ENCODE results near the gene SRPK1.

Gene SRPK1

GRCh38 chr6:35790683-35791082, 130.2 kb downstream of the SRPK1 start:
- TF ChIP-seq EZH2 (IDR thresholded peaks at IDR 0.05; ENCODE audit: borderline replicate concordance, low read length), result no peak
- TF ChIP-seq, protein P1, sequence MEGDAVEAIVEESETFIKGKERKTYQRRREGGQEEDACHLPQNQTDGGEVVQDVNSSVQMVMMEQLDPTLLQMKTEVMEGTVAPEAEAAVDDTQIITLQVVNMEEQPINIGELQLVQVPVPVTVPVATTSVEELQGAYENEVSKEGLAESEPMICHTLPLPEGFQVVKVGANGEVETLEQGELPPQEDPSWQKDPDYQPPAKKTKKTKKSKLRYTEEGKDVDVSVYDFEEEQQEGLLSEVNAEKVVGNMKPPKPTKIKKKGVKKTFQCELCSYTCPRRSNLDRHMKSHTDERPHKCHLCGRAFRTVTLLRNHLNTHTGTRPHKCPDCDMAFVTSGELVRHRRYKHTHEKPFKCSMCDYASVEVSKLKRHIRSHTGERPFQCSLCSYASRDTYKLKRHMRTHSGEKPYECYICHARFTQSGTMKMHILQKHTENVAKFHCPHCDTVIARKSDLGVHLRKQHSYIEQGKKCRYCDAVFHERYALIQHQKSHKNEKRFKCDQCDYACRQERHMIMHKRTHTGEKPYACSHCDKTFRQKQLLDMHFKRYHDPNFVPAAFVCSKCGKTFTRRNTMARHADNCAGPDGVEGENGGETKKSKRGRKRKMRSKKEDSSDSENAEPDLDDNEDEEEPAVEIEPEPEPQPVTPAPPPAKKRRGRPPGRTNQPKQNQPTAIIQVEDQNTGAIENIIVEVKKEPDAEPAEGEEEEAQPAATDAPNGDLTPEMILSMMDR (IDR thresholded peaks at IDR 0.05; ENCODE audit: low read length), result no peak
- Histone ChIP-seq H3K36me3 (ENCODE audit: insufficient read depth, low read length) (no peaks in the 10 kb centered on the region), H3K27ac (ENCODE audit: low read depth, low read length, poor library complexity, severe bottlenecking) (no peak overlapping the region), H3K4me1 (ENCODE audit: insufficient read depth, low read length, severe bottlenecking) (no peaks in the 10 kb centered on the region), H3F3A (ENCODE audit: insufficient read depth, low read length) (no peaks in the 10 kb centered on the region), H2AFZ (ENCODE audit: low read length) (no peak overlapping the region), H3K9me2 (ENCODE audit: low read depth, low read length) (no peaks in the 10 kb centered on the region), H3K79me2 (ENCODE audit: insufficient read depth, low read length) (no peaks in the 10 kb centered on the region), H3K4me3 (ENCODE audit: low read depth, low read length, poor library complexity, severe bottlenecking) (no peak overlapping the region), H3K9ac (ENCODE audit: low read length) (no peak overlapping the region), H3K27me3 (ENCODE audit: insufficient read depth, low read length) (peaks cover 18% of the 10 kb centered on the region; the same call in 1 of the 2 replicates), H3K9me3 (ENCODE audit: low read length) (no peaks in the 10 kb centered on the region), H4K20me1 (ENCODE audit: insufficient read depth, low read length) (no peaks in the 10 kb centered on the region), H3K4me2 (ENCODE audit: low read length) (no peak overlapping the region)

DNA sequence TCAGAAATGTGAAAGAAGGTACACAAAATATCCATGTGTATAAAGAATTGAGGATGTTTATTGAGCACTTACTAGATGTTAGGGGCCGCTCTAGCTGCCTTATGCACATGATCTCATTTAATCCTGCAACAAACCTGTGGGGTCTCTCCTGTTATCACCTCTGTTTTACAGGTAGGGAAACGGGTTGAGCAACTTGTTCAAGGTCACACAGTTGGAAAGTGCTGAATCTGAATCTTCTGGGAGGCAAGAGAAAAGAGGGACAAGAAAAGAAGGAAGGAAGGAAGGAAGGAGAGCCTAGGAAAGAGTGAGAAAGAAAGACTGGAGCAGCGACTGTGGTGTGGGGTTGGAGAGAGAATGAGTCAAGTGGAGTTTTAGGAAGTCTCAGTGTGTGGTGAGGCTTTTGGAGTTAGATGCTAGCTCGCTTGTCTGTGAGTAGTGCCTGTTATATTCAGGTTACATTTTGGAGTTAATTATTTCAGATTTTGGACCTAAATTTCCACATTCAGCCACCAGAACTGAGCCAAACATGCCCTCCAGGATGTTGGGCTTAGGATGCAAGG, 132.4 kb downstream of the SRPK1 start:
- no peak overlapping the region for H3K27ac ChIP-seq (ENCODE audit: low read depth, low read length, poor library complexity, severe bottlenecking)
- no peaks in the 10 kb centered on the region for H3K79me2 ChIP-seq (ENCODE audit: insufficient read depth, low read length)
- H3K4me3 ChIP-seq (ENCODE audit: low read depth, low read length, poor library complexity, severe bottlenecking), result no peak overlapping the region
- TF ChIP-seq EZH2 (IDR thresholded peaks at IDR 0.05; ENCODE audit: borderline replicate concordance, low read length), result no peak
- TF ChIP-seq, protein P1 (IDR thresholded peaks at IDR 0.05; ENCODE audit: low read length), result no peak
- H2AFZ ChIP-seq (ENCODE audit: low read length), result no peak overlapping the region
- H3K4me1 ChIP-seq (ENCODE audit: insufficient read depth, low read length, severe bottlenecking), result no peaks in the 10 kb centered on the region
- H3K36me3 ChIP-seq (ENCODE audit: insufficient read depth, low read length), result no peaks in the 10 kb centered on the region
- no peaks in the 10 kb centered on the region for H3K9me2 ChIP-seq (ENCODE audit: low read depth, low read length)
- no peak overlapping the region for H3K4me2 ChIP-seq (ENCODE audit: low read length)
- no peak overlapping the region for H3K9ac ChIP-seq (ENCODE audit: low read length)
- H3K27me3 ChIP-seq (ENCODE audit: insufficient read depth, low read length), result peaks cover 14% of the 10 kb centered on the region; the same call in 1 of the 2 replicates
- H4K20me1 ChIP-seq (ENCODE audit: insufficient read depth, low read length), result no peaks in the 10 kb centered on the region
- H3K9me3 ChIP-seq (ENCODE audit: low read length), result no peaks in the 10 kb centered on the region
- H3F3A ChIP-seq (ENCODE audit: insufficient read depth, low read length), result no peaks in the 10 kb centered on the region

GRCh38 chr6:35787266-35788218, 133.4 kb downstream of the SRPK1 start:
- no peaks in the 10 kb centered on the region for H3K4me1 ChIP-seq (ENCODE audit: insufficient read depth, low read length, severe bottlenecking)
- H3K4me2 ChIP-seq (ENCODE audit: low read length), result no peak overlapping the region
- H3K27me3 ChIP-seq (ENCODE audit: insufficient read depth, low read length), result peaks cover 10% of the 10 kb centered on the region; the same call in 1 of the 2 replicates
- H3K79me2 ChIP-seq (ENCODE audit: insufficient read depth, low read length), result no peaks in the 10 kb centered on the region
- H4K20me1 ChIP-seq (ENCODE audit: insufficient read depth, low read length), result no peaks in the 10 kb centered on the region
- H3K9me3 ChIP-seq (ENCODE audit: low read length), result no peaks in the 10 kb centered on the region
- no peaks in the 10 kb centered on the region for H3F3A ChIP-seq (ENCODE audit: insufficient read depth, low read length)
- H3K27ac ChIP-seq (ENCODE audit: low read depth, low read length, poor library complexity, severe bottlenecking), result no peak overlapping the region
- no peaks in the 10 kb centered on the region for H3K9me2 ChIP-seq (ENCODE audit: low read depth, low read length)
- no peak overlapping the region for H2AFZ ChIP-seq (ENCODE audit: low read length)
- no peaks in the 10 kb centered on the region for H3K36me3 ChIP-seq (ENCODE audit: insufficient read depth, low read length)
- H3K9ac ChIP-seq (ENCODE audit: low read length), result no peak overlapping the region
- H3K4me3 ChIP-seq (ENCODE audit: low read depth, low read length, poor library complexity, severe bottlenecking), result no peak overlapping the region
- TF ChIP-seq, protein P1 (IDR thresholded peaks at IDR 0.05; ENCODE audit: low read length), result no peak
- no peak for TF ChIP-seq EZH2 (IDR thresholded peaks at IDR 0.05; ENCODE audit: borderline replicate concordance, low read length)
